SK-N-SH treated with all-trans-retinoic acid at 6 μM for 48 hours (cell line): ENCODE measurements around the gene ZSWIM6.

ENCODE experiments used
- ATAC-seq: fragments of 200-7000 bp; cut with Tn5 transposase; 3 replicates; pipeline ENCODE4 v1.9.1; 2020; ENCODE audit warnings: mild to moderate bottlenecking, moderate library complexity
- BACH2 ChIP-seq: fragments of 250-450 bp; sonication (Bioruptor Pico); IDR thresholded peaks from 2 replicates; pipeline ENCODE4 v1.9.0; 2021; ENCODE audit warnings: mild to moderate bottlenecking, borderline replicate concordance
- CSDC2 ChIP-seq: fragments of 250-450 bp; sonication (Bioruptor Pico); IDR thresholded peaks from 2 replicates; pipeline ENCODE4 v1.5.0; 2020; ENCODE audit warnings: mild to moderate bottlenecking, moderate library complexity
- CSRNP3 ChIP-seq: fragments of 250-450 bp; sonication (Bioruptor Pico); IDR thresholded peaks from 2 replicates; pipeline ENCODE4 v1.5.1; 2021; ENCODE audit warnings: mild to moderate bottlenecking, moderate library complexity
- ESRRG ChIP-seq: fragments of 250-450 bp; sonication (Bioruptor Pico); IDR thresholded peaks from 2 replicates; pipeline ENCODE4 v1.6.1; 2021; ENCODE audit warnings: mild to moderate bottlenecking
- GLIS3 ChIP-seq: fragments of 250-450 bp; sonication (Bioruptor Pico); IDR thresholded peaks from 2 replicates; pipeline ENCODE4 v1.5.0; 2020; ENCODE audit warnings: mild to moderate bottlenecking, moderate library complexity
- ISL1 ChIP-seq: fragments of 250-450 bp; sonication (Bioruptor Pico); IDR thresholded peaks from 2 replicates; pipeline ENCODE4 v2.1.2; 2022; ENCODE audit warnings: mild to moderate bottlenecking, moderate library complexity
- OSR1 ChIP-seq: fragments of 250-450 bp; sonication (Bioruptor Pico); IDR thresholded peaks from 2 replicates; pipeline ENCODE4 v1.8.0; 2022; ENCODE audit warnings: moderate library complexity, mild to moderate bottlenecking, inconsistent platforms
- PATZ1 ChIP-seq: fragments of 250-450 bp; sonication (Bioruptor Pico); IDR thresholded peaks from 2 replicates; pipeline ENCODE4 v1.8.0; 2020; ENCODE audit warnings: mild to moderate bottlenecking, moderate library complexity, borderline replicate concordance
- POU6F1 ChIP-seq: fragments of 250-450 bp; sonication (Bioruptor Pico); IDR thresholded peaks from 2 replicates; pipeline ENCODE4 v1.8.0; 2021; ENCODE audit warnings: low read depth, mild to moderate bottlenecking, moderate library complexity, borderline replicate concordance
- PPARA ChIP-seq: fragments of 250-450 bp; sonication (Bioruptor Pico); IDR thresholded peaks from 2 replicates; pipeline ENCODE4 v1.5.0; 2020; ENCODE audit warnings: mild to moderate bottlenecking, borderline replicate concordance
- RARB ChIP-seq: fragments of 250-450 bp; sonication (Bioruptor Pico); IDR thresholded peaks from 2 replicates; pipeline ENCODE4 v1.8.0; 2021; ENCODE audit warnings: mild to moderate bottlenecking, moderate library complexity
- SNAI2 ChIP-seq: fragments of 250-450 bp; sonication (Bioruptor Pico); IDR thresholded peaks from 2 replicates; pipeline ENCODE4 v1.5.0; 2020; ENCODE audit warnings: mild to moderate bottlenecking, moderate library complexity
- TCF4 ChIP-seq: fragments of 250-450 bp; sonication (Bioruptor Pico); IDR thresholded peaks from 2 replicates; pipeline ENCODE4 v1.8.0; 2021; ENCODE audit warnings: mild to moderate bottlenecking, moderate library complexity, borderline replicate concordance
- TOX ChIP-seq: fragments of 250-450 bp; sonication (Bioruptor Pico); IDR thresholded peaks from 2 replicates; pipeline ENCODE4 v1.8.0; 2021; ENCODE audit warnings: mild to moderate bottlenecking, moderate library complexity, borderline replicate concordance
- TSHZ2 ChIP-seq: fragments of 250-450 bp; sonication (Bioruptor Pico); IDR thresholded peaks from 2 replicates; pipeline ENCODE4 v1.5.0; 2020; ENCODE audit warnings: mild to moderate bottlenecking, moderate library complexity
- ZC3H10 ChIP-seq: fragments of 250-450 bp; sonication (Bioruptor Pico); IDR thresholded peaks from 2 replicates; pipeline ENCODE4 v1.5.1; 2021; ENCODE audit warnings: mild to moderate bottlenecking, moderate library complexity
- ZFP3 ChIP-seq: fragments of 250-450 bp; sonication (Bioruptor Pico); IDR thresholded peaks from 2 replicates; pipeline ENCODE4 v1.5.0; 2020; ENCODE audit warnings: mild to moderate bottlenecking, moderate library complexity
- ZFP30 ChIP-seq: fragments of 450-650 bp; formaldehyde crosslinking; IDR thresholded peaks from 2 replicates; pipeline ENCODE4 v1.5.0; 2022; ENCODE audit warnings: mild to moderate bottlenecking, moderate library complexity
- ZNF565 ChIP-seq: fragments of 450-650 bp; formaldehyde crosslinking; conservative IDR thresholded peaks from 2 replicates; pipeline ENCODE4 v1.5.0; 2020; ENCODE audit warnings: low read depth, mild to moderate bottlenecking, moderate library complexity
- ZNF70 ChIP-seq: fragments of 450-650 bp; formaldehyde crosslinking; IDR thresholded peaks from 2 replicates; pipeline ENCODE4 v1.5.0; 2020; ENCODE audit warnings: mild to moderate bottlenecking, moderate library complexity
- ZNF8 ChIP-seq: fragments of 450-650 bp; formaldehyde crosslinking; IDR thresholded peaks from 2 replicates; pipeline ENCODE4 v1.5.0; 2020; ENCODE audit warnings: mild to moderate bottlenecking, moderate library complexity

ZSWIM6 gene

GRCh38 chr5:61479850-61480614 is 148.0 kb downstream of the ZSWIM6 start:
- no peak for ATAC-seq
- TF ChIP-seq TOX (CRISPR knock-in tag) (no peak), POU6F1 (CRISPR knock-in tag) (no peak), RARB (CRISPR knock-in tag) (no peak), ISL1 (CRISPR knock-in tag) (no peak), BACH2 (CRISPR knock-in tag) (no peak), ZFP3 (no peak), ZNF8 (CRISPR knock-in tag) (no peak), ZC3H10 (CRISPR knock-in tag) (no peak), GLIS3 (CRISPR knock-in tag) (no peak), CSDC2 (CRISPR knock-in tag) (no peak), ZNF70 (CRISPR knock-in tag) (no peak), ZFP30 (CRISPR knock-in tag) (no peak), OSR1 (CRISPR knock-in tag) (no peak), CSRNP3 (CRISPR knock-in tag) (no peak)

GRCh38 chr5:61482980-61483379 is 150.9 kb downstream of the ZSWIM6 start:
- no peak for TF ChIP-seq GLIS3 (CRISPR knock-in tag)
- TF ChIP-seq ZNF70 (CRISPR knock-in tag) = no peak
- TF ChIP-seq ZFP3 = no peak
- TF ChIP-seq ZNF565 (CRISPR knock-in tag) = no peak
- no peak for TF ChIP-seq OSR1 (CRISPR knock-in tag)
- TF ChIP-seq ESRRG (CRISPR knock-in tag) = no peak
- TF ChIP-seq PPARA (CRISPR knock-in tag) = no peak
- TF ChIP-seq SNAI2 (CRISPR knock-in tag) = no peak
- TF ChIP-seq CSRNP3 (CRISPR knock-in tag) = no peak
- TF ChIP-seq ISL1 (CRISPR knock-in tag) = no peak
- no peak for TF ChIP-seq POU6F1 (CRISPR knock-in tag)
- TF ChIP-seq ZFP30 (CRISPR knock-in tag) = no peak
- no peak for TF ChIP-seq TCF4
- no peak for TF ChIP-seq BACH2 (CRISPR knock-in tag)
- no peak for TF ChIP-seq RARB (CRISPR knock-in tag)
- no peak for TF ChIP-seq PATZ1
- no peak for TF ChIP-seq ZNF8 (CRISPR knock-in tag)
- no peak for TF ChIP-seq TSHZ2 (CRISPR knock-in tag)
- TF ChIP-seq, all 23 proteins: peak for 0
- ATAC-seq = no peak
